ENCODE results near the gene AP5Z1. TPM values are rescaled to one million over a fixed set of nuclear protein-coding genes. Genes with fewer than 3 reads are reported as not detected.

The AP5Z1 gene
- total RNA-seq, 1 donor from 2014 or later: 40.5 TPM

GRCh38 chr7:4763091-4763793 lies 12.2 kb upstream of the AP5Z1 start:
- no peak overlapping the region for H3K27ac ChIP-seq

GRCh38 chr7:4763794-4764185 lies 11.6 kb upstream of the AP5Z1 start:
- Histone ChIP-seq H3K27me3 (no peaks in the 10 kb centered on the region), H3K36me3 (peaks cover 0 to 57% of the 10 kb centered on the region in 2 donors), H3K27ac (no peak overlapping the region), H3K4me1 (no peaks in the 10 kb centered on the region), H3K9me3 (no peaks in the 10 kb centered on the region), H3K4me3 (no peak overlapping the region)
- intact Hi-C loops (cut with DNase I): no loop called here
- DNase-seq (ENCODE audit: extremely low spot score in 2 of 2): no peak
- no peak for TF ChIP-seq POLR2A (IDR thresholded peaks at IDR 0.05)
- no peak for TF ChIP-seq CTCF (IDR thresholded peaks at IDR 0.05)
- no peak for TF ChIP-seq POLR2AphosphoS5 (IDR thresholded peaks at IDR 0.05; ENCODE audit: insufficient read depth in 1 of 2, low read depth in 1 of 2)

More at GRCh38 chr7:4763091-4763793, 12.2 kb upstream of the AP5Z1 start:
- Histone ChIP-seq H3K36me3 (peaks cover 0 to 61% of the 10 kb centered on the region in 2 donors), H3K4me3 (no peak overlapping the region), H3K27me3 (no peaks in the 10 kb centered on the region), H3K4me1 (no peaks in the 10 kb centered on the region), H3K9me3 (no peaks in the 10 kb centered on the region)
- intact Hi-C loops (cut with DNase I): no loop called here
- DNase-seq (ENCODE audit: extremely low spot score in 2 of 2): no peak
- TF ChIP-seq CTCF (IDR thresholded peaks at IDR 0.05) (no peak), POLR2A (IDR thresholded peaks at IDR 0.05) (no peak), POLR2AphosphoS5 (IDR thresholded peaks at IDR 0.05; ENCODE audit: insufficient read depth in 1 of 2, low read depth in 1 of 2) (no peak)

GRCh38 chr7:4764402-4765007 lies 10.9 kb upstream of the AP5Z1 start:
- TF ChIP-seq POLR2AphosphoS5 (IDR thresholded peaks at IDR 0.05; ENCODE audit: insufficient read depth in 1 of 2, low read depth in 1 of 2): no peak
- no peak for TF ChIP-seq CTCF (IDR thresholded peaks at IDR 0.05)
- TF ChIP-seq POLR2A (IDR thresholded peaks at IDR 0.05): no peak
- H3K27ac ChIP-seq: no peak overlapping the region
- H3K4me3 ChIP-seq: no peak overlapping the region
- intact Hi-C loops (cut with DNase I): no loop called here
- no peaks in the 10 kb centered on the region for H3K27me3 ChIP-seq
- H3K9me3 ChIP-seq: no peaks in the 10 kb centered on the region
- no peak for DNase-seq (ENCODE audit: extremely low spot score in 2 of 2)
- H3K36me3 ChIP-seq: peaks cover 0 to 50% of the 10 kb centered on the region in 2 donors
- no peaks in the 10 kb centered on the region for H3K4me1 ChIP-seq

GRCh38 chr7:4765776-4766490 lies 9.5 kb upstream of the AP5Z1 start:
- Histone ChIP-seq H3K36me3 (peaks cover 0 to 35% of the 10 kb centered on the region in 2 donors), H3K27ac (peak overlapping the region; percentile 60), H3K9me3 (no peaks in the 10 kb centered on the region), H3K4me3 (no peak overlapping the region), H3K27me3 (no peaks in the 10 kb centered on the region), H3K4me1 (no peaks in the 10 kb centered on the region)
- no peak for DNase-seq (ENCODE audit: extremely low spot score in 2 of 2)
- TF ChIP-seq POLR2A (IDR thresholded peaks at IDR 0.05): no peak
- no peak for TF ChIP-seq POLR2AphosphoS5 (IDR thresholded peaks at IDR 0.05; ENCODE audit: insufficient read depth in 1 of 2, low read depth in 1 of 2)
- no peak for TF ChIP-seq CTCF (IDR thresholded peaks at IDR 0.05)
- intact Hi-C loops (cut with DNase I): no loop called here

All from vagina (tissue), 2 donors.